Suprapubic skin (tissue), 4 donors: ENCODE results near the gene BCL11A. TPM values are rescaled to one million over a fixed set of nuclear protein-coding genes. Genes with fewer than 3 reads are reported as not detected.

Source experiments
- DNase-seq, 2 donors: peaks; one replicate each; pipeline ENCODE4 v3.0.0-alpha.2; 2019; ENCODE audit warnings: low spot score in 2 of 2
- H3K27ac ChIP-seq: fragments of 200-600 bp; sonication (generic); one replicate; pipeline ENCODE4 v1.5.1; 2019
- H3K27me3 ChIP-seq: fragments of 200-600 bp; sonication (generic); one replicate; pipeline ENCODE4 v1.5.1; 2019
- H3K36me3 ChIP-seq: fragments of 200-600 bp; sonication (generic); one replicate; pipeline ENCODE4 v1.5.1; 2019
- H3K4me1 ChIP-seq: fragments of 200-600 bp; sonication (generic); one replicate; pipeline ENCODE4 v1.5.1; 2019
- H3K4me3 ChIP-seq: fragments of 200-600 bp; sonication (generic); one replicate; pipeline ENCODE4 v1.5.1; 2019; ENCODE audit warnings: mild to moderate bottlenecking
- H3K9me3 ChIP-seq: fragments of 200-600 bp; sonication (generic); one replicate; pipeline ENCODE4 v1.5.1; 2019
- EP300 ChIP-seq: sonication (generic); formaldehyde crosslinking; IDR thresholded peaks from one replicate; pipeline ENCODE4 v1.6.1; 2017; ENCODE audit warnings: antibody characterized with exemption
- POLR2A ChIP-seq, 2 donors: fragments of 450-650 bp; IDR thresholded peaks; one replicate each; pipeline ENCODE4 v1.6.1; 2017; ENCODE audit warnings: antibody characterized with exemption in 2 of 2, mild to moderate bottlenecking in 2 of 2, moderate library complexity in 2 of 2
- POLR2AphosphoS5 ChIP-seq, 3 donors: sonication (generic); formaldehyde crosslinking; IDR thresholded peaks; one replicate each; pipeline ENCODE4 v1.6.1; 2017; ENCODE audit warnings: antibody characterized with exemption in 3 of 3
- WGBS: methylation state at CpG from one replicate; pipeline ENCODE4 v1.1.5; 2018; 5-methylcytosine and 5-hydroxymethylcytosine counted together
- total RNA-seq, 4 donors: library from RNA; depleted of rRNA; stranded (reverse); fragments of >200 nt; gene quantifications; one replicate each; pipeline ENCODE4 v1.1.0, GENCODE V29; 2016
- TF ChIP-seq, protein P1 (sequence below), 2 donors: fragments of 200-600 bp in 1 of 2; fragments of 450-650 bp in 1 of 2; sonication (generic) in 1 of 2; IDR thresholded peaks; one replicate each; pipeline ENCODE4 v1.5.1; 2016 to 2019; ENCODE audit warnings: antibody characterized with exemption in 2 of 2, mild to moderate bottlenecking in 1 of 2, moderate library complexity in 1 of 2

Gene BCL11A
- total RNA-seq, 4 donors from 2014 or later: 67.1 to 222 (median 113) TPM

DNA sequence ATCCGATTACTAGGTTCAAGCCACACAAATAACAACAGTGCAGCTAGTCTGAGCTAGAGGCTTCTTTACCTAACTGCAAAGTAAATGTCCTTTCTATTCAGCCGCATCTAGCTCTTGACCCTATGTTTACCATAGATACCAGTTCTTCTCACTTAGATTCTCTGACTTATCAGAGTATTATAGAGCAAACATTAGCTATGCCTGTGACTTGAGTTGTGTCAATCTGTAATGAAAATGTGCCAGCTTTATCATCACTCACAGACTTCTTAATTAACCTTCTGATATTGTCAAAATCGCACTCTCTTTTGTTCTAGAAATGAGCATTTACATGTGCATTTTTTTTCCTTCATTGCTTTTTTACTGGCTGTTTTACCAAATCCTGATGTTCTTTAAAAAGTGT lies 79.9 kb downstream of the BCL11A start:
- H3K36me3 ChIP-seq: no peaks in the 10 kb centered on the region
- no peak overlapping the region for H3K4me3 ChIP-seq
- WGBS: 89% methylated on average over 3 of the region's 3 CpGs
- TF ChIP-seq, protein P1, sequence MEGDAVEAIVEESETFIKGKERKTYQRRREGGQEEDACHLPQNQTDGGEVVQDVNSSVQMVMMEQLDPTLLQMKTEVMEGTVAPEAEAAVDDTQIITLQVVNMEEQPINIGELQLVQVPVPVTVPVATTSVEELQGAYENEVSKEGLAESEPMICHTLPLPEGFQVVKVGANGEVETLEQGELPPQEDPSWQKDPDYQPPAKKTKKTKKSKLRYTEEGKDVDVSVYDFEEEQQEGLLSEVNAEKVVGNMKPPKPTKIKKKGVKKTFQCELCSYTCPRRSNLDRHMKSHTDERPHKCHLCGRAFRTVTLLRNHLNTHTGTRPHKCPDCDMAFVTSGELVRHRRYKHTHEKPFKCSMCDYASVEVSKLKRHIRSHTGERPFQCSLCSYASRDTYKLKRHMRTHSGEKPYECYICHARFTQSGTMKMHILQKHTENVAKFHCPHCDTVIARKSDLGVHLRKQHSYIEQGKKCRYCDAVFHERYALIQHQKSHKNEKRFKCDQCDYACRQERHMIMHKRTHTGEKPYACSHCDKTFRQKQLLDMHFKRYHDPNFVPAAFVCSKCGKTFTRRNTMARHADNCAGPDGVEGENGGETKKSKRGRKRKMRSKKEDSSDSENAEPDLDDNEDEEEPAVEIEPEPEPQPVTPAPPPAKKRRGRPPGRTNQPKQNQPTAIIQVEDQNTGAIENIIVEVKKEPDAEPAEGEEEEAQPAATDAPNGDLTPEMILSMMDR (IDR thresholded peaks at IDR 0.05): no peak
- TF ChIP-seq EP300: no peak
- no peak for TF ChIP-seq POLR2A (IDR thresholded peaks at IDR 0.05)
- no peak for TF ChIP-seq POLR2AphosphoS5 (IDR thresholded peaks at IDR 0.05)
- H3K27ac ChIP-seq: no peak overlapping the region
- H3K27me3 ChIP-seq: no peaks in the 10 kb centered on the region
- no peak for DNase-seq
- H3K9me3 ChIP-seq: no peaks in the 10 kb centered on the region
- H3K4me1 ChIP-seq: peaks cover 21% of the 10 kb centered on the region

DNA sequence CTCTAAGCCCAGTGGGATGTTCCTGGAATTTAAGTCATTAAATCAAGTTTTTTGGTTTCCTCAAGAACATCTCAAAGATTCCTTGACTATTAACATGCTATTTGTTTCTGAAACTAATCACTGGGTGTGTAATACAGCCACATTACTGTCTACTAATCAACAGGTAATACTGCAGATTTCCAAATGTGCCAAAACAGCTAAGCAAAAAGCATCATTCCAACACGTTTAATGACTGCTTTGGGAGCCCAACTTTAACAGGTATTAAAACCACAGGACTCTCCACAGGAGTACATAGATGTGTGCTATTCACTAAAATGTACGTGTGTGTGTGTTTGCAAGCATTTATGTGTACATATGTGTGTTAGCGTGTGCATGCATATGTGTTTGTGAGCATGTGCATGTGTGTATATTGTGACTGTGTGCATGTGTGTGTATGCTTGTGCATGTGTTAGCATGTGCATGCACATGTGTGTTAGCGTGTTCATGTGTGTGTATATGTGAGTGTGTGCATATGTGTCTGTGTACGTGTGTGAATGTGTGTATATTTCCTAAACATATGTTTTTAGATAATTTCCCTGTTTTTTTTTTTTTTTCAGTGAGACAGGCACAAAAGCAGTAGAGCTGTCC lies 80.7 kb downstream of the BCL11A start:
- 88% methylated on average over 5 of the region's 5 CpGs for WGBS
- no peaks in the 10 kb centered on the region for H3K9me3 ChIP-seq
- H3K36me3 ChIP-seq: no peaks in the 10 kb centered on the region
- TF ChIP-seq POLR2AphosphoS5 (IDR thresholded peaks at IDR 0.05) (no peak), POLR2A (IDR thresholded peaks at IDR 0.05) (no peak), EP300 (no peak)
- TF ChIP-seq, protein P1 (IDR thresholded peaks at IDR 0.05): no peak
- H3K27ac ChIP-seq: no peak overlapping the region
- H3K27me3 ChIP-seq: no peaks in the 10 kb centered on the region
- H3K4me3 ChIP-seq: no peak overlapping the region
- no peak for DNase-seq
- H3K4me1 ChIP-seq: peaks cover 20% of the 10 kb centered on the region

DNA sequence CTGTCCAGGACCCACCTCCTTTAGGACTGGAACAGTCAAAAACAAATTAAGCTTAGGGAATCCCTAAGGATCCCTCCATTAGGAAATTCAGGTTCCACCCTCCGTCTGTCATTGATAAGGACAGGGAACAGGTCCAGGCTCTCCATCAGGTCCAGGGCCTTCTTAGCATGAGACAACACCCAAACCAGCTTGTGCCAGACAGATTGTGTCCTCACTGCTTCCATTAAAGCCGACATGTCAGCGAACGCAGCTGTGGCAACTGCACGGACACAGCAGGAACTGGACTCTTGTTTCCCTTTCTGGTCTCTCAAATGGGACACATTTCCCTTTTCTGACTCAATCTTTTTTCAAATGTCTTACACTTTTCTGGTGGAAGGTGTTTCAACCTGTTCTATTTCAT lies 81.4 kb downstream of the BCL11A start:
- TF ChIP-seq, protein P1 (IDR thresholded peaks at IDR 0.05): no peak
- no peaks in the 10 kb centered on the region for H3K36me3 ChIP-seq
- DNase-seq: no peak
- no peak overlapping the region for H3K4me3 ChIP-seq
- H3K9me3 ChIP-seq: no peaks in the 10 kb centered on the region
- 53% methylated on average over 5 of the region's 5 CpGs for WGBS
- no peaks in the 10 kb centered on the region for H3K27me3 ChIP-seq
- peaks cover 20% of the 10 kb centered on the region for H3K4me1 ChIP-seq
- H3K27ac ChIP-seq: no peak overlapping the region

DNA sequence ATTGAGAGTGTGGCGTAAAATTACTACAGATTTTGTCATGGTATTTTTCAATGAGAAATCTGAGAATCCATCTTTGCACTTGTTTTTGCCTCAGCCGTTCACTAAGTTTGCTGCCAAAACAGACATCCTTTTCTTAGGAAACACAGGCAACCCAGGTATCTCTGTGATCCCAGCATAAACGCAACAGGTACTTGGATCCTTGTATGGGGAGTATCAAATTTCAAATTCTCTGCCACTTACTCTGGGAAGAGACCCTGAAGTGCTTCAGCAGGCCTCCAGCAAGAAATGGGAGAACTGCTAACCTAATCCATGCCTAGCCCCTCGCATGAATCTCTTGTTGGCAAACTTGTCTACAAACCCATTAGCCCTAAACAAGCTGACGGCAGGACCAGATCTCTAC lies 83.1 kb downstream of the BCL11A start:
- Histone ChIP-seq H3K27me3 (no peaks in the 10 kb centered on the region), H3K36me3 (no peaks in the 10 kb centered on the region), H3K9me3 (no peaks in the 10 kb centered on the region), H3K4me3 (no peak overlapping the region), H3K27ac (no peak overlapping the region), H3K4me1 (peaks cover 24% of the 10 kb centered on the region)
- no peak for DNase-seq
- WGBS: 68% methylated on average over 5 of the region's 5 CpGs
- TF ChIP-seq EP300: no peak

DNA sequence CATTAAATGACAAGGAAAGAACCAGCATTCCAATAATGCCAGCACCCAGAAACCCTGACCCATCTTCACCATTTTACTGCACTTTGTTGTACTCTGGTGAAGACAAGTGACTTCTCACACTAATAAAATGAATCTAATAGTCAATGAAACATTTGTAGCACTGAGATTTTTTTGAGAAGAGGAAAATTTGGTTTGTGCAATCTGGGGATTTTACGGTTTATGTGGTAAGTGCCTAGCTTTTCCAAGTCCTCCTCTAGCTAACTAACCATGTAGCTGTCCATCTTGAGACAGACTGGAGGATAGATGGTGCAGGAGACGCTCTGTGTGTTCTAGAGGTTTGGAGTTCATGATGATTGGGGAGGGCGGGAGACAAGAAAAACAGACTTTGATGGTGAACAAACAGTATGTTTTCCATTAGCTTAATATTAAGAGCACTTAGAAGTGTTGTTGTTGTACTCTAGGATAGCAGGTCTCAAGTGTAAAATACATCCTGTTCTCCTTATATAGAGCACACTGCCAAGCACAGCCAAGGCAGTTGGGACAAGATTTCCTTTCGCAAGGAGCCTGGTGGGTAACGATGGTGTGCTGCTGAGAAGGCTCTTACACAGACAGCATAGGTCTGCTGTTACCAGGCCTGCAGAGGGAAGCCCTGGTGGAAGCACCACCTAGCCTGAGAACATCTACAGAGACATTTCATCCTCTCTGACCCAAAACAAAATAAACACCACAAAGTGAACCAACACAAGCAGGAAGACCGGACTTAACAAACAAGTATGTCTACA lies 83.7 kb downstream of the BCL11A start:
- H3K4me1 ChIP-seq: peaks cover 29% of the 10 kb centered on the region
- H3K36me3 ChIP-seq: no peaks in the 10 kb centered on the region
- WGBS: 89% methylated on average over 6 of the region's 6 CpGs
- H3K27ac ChIP-seq: no peak overlapping the region
- TF ChIP-seq EP300: no peak
- TF ChIP-seq POLR2A (IDR thresholded peaks at IDR 0.05): no peak
- TF ChIP-seq, protein P1 (IDR thresholded peaks at IDR 0.05): no peak
- TF ChIP-seq POLR2AphosphoS5 (IDR thresholded peaks at IDR 0.05): no peak
- H3K9me3 ChIP-seq: no peaks in the 10 kb centered on the region
- DNase-seq: no peak
- no peaks in the 10 kb centered on the region for H3K27me3 ChIP-seq
- no peak overlapping the region for H3K4me3 ChIP-seq
